Activated CD4-positive, alpha-beta T cell treated with anti-CD3 and anti-CD28 coated beads for 48 hours (primary cell): ENCODE measurements around the gene TEX29.

Experiments used
- DNase-seq: peaks from one replicate; pipeline ENCODE4 v3.0.0-alpha.2; 2020

Gene TEX29

DNA sequence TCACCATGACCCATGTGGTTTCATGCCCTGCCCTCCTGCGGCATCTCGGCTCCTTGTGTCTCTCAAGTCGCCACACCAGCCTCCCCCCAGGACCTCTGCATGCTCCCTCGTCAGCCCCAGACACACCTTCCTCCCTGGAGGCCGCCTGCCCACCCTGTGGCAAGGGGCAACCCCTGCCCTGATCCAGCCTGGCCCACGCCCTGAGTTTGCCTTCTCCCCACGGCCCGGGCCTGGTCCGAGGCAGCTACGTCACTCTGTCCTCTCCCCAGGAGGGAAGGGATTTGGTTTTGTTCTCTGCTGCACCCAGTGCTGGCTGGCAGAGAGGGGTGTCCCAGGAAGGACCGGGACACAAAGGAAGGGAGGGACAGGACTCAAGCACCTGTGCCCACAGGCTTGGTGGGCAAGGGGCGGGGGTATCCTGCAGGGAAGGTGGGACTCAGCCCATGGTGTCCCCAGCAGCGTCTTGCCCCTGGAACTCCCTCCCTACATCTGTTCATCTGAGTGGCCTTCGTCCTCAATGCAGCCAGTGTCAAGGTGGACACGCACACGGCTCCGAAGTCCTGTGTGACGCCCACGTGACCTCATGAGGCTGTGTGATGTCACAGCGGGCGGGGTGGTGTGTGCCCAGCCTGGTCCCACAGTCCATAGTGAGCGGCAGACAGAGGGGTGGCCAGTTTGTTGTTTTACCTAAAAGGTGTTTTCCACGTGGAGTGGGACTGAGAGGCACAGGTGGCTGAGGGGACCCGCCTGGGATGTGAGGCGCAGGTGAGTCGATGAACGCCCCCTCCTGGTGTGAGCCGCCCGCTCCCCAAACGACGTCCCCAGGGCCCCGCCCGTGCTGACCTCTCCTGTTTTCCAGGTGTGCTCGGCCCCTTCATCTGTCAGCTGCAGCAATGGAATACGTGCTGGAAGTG, at the start of gene TEX29:
TEX29 (plus strand) TSS at position 645 of the 914 bp plus-strand sequence; CDS start at position 894, 249 bp downstream.
- DNase-seq = no peak

DNA sequence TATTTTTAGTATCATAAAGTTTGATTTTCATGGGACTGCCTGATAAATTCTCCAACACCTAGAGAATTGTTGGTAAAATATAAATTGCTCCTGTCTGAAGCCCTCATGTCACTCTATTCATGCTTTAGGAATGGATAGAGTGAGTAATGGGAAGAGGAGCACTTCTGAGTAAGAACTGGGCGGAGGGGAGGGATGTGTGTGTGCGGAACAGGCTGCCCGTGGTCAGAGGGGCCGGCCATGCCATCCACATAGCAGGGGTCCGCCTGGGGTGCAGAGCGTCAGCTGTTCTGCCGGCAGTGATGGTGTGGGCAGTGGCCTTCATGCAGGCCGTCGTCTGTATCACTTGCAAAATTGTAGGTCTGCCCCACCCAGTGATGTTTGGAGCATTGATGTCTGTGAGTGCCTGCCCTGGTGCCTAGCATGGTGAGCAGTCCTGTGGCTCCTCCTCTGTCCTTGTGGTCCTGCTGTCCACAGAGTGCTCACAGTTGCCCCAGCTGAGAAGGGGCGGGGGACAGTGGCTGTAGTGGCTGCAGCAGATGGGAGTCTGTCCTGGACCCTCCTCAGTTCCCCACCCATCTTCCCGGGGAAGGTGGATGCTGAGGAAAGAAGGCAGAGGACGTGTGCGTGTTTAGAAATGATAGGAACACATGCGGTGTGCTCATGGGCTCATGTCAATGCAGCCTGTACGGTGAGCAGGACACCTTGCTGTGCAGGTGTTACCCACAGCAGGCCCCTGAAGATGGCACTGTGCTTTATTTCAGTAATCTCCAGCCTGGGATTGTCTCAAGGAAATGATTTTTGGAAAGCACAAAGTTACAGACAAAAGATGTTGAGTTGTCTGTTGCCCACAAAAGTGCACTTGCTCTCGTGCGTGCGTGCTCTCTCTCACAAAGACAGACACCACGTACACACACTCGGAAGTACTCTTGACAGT, 49.4 kb upstream of the TEX29 start:
- no peak for DNase-seq

DNA sequence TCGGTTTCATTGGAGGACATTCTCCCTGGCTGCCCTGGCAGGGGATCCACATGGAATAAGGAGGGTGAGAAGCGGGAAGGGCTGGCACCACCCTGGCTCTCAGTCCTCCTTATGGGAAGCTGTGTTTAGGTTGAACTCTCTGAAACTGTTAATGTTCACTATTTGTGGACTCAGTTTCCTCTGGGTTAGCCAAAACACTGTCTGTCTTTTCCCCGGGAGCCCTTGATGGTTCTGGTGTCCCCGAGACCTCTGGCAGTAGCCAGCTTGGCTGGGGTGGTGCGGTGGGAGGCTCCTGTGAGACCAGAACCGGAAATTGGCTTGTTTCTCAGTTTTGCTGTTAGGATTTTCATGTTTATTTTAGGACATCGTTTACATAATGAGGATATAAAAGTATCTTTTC, 48.3 kb upstream of the TEX29 start:
- DNase-seq = no peak

DNA sequence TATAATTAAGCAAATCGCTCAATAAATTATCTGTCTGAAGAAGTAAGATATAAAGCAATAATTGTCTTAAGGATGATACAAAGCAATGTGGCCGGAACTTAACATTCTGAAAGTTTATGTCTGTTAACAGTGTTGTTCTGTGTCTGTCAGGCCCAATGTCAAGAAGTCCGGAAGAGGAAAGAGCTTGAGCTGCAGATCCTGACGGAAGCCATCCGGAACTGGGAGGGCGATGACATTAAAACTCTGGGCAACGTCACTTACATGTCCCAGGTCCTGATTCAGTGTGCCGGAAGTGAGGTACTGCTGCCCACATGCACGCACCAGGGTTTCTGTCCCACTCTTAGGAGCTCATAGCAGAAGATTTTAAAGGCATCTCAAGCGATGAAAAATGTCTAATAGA, 45.1 kb upstream of the TEX29 start:
- DNase-seq = no peak

DNA sequence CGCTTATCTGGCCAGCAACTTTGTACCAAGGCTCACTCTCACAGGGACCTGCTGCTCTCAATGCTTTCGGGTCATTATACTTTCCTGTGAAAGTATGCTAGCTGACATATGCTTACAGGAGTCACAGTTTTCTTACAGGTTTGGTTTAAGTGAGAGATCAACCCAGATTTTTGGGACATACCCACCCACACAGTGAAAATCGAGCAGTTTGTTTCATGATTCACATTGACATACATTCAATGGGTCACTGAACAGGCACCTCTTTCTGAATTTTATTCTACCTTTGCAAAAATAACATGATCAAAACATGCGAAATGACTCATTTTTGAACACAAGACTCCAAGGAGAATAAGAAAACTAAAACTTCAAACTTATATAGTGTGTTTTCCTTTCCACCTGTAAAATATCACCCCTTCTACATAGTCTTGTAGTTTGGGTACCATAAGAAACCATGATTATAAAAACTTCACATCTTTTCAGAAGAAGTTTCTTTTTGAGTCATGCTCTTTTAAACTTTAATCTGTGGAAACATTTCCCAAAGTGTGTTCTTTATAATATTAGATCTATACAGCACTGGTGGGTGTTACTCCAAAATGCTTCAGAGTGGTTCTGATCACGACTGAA, 44.3 kb upstream of the TEX29 start:
- DNase-seq = no peak

DNA sequence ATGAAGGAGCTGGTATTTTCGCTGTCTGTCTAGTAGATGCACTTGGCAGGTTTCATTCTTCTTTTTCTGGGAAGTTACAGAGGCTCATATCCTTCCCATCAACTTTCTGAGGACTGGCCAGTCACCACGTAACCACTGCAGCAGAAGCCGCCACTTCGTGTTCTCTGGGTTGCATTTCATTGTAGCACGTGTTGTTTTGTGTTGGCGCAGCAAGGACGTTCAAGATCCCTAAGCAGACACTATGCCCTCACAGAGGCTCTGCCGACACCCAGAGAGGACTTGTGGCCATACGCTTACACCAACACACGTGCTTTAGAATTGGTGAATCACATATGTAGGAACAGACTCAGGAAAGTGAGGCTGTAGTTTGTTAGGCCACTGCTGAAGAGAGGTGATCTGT, 42.2 kb upstream of the TEX29 start:
- no peak for DNase-seq

DNA sequence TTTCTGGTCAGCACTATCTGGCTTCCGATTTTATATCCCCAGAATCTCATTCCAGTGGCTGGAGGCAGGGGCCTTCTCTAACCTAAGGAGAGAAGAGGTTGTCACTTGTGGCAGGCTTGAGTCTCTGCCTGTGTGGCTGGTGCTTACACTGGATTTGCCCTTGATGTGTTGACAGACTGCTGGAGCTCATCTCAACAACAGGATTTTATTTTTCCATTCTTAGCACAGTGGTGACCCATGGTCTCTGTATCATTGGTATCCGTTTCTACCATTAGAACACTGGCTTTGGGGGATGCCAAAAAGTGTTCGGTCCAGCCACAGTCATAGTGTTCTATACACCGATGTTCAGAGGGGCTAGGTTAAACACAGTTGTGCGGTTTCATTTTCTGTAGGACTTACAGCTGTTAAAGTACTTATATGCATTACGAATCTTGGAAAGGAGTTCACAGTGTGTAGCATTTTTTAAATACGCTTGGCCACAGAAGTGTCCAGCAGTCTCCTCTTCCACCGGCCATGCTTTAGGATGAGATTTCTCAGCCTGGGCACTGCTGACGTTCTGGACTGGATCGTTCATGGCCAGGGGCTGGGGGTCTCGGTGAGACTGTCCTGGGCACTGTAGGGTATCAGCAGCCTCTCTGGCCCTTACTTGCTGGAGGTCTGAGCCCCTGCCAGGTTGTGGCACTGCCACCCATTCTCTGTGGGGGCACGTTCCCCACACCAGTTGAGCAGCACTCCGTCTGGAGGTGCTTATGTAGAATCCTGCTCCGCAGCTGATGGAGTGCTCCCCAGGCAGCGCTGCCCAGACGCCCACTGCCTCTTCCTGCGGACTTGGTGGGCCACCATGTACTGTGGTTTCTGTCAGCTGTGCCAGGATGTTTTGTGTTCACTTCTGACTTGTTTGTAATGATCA, 41.4 kb upstream of the TEX29 start:
- no peak for DNase-seq

DNA sequence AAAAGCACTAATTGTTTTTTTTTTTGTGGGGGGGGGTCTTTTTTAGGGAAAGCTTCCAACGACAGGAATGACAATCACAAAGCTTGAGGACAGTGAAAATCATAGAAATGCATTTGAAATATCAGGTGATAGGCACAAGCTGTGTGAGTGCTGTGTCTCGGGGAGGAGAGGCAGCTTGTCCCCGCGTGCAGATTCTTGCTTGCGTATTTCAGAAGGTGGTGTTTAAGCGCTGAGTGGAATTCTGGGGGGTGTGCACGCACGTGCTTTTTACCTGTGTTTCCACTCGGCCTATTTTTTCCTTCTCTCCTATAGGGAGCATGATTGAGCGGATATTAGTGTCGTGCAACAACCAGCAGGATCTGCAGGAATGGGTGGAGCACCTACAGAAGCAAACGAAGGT, 40.2 kb upstream of the TEX29 start:
- no peak for DNase-seq

DNA sequence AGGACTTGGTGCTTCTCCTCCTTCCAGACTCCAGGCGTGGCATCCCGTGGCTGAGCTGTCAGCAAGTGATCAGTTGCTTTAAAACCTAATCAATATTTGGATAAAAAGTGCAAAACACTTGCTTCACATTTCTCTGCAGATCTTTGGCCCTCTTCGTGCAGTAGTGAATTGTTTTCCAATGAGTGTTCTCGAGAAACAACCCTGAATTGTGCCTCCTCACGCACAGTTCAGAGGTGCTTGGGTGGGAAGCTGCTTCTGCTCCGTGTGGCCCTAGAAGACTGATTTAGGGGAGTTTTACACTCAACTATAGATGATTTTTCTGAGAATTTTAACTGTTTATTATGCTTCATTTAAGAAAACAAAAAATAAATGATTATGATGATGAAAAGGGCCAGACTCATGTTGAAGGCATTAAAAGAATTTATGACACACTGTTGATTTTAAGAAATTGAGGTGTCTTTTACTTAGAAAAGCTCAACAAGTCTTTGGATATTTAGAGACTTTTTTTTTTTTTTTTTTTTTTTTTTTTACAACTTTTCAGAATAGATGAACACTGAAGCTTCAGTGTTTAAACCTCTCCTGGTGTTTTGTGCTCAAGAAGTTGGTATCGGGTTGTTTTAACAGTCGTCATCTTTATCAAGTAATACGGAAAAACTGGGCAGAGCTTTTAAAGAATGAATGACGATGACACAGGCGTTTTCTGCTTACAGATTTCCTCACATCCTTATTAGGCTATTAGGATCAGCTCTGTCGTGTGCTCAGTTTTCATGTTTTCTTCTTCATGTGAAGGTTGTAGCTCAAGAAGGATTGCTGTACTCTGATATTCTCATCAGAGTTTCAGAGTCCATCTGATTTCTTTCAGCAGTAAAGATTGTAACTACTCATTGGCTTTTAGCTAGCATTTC, 39.5 kb upstream of the TEX29 start:
- no peak for DNase-seq

DNA sequence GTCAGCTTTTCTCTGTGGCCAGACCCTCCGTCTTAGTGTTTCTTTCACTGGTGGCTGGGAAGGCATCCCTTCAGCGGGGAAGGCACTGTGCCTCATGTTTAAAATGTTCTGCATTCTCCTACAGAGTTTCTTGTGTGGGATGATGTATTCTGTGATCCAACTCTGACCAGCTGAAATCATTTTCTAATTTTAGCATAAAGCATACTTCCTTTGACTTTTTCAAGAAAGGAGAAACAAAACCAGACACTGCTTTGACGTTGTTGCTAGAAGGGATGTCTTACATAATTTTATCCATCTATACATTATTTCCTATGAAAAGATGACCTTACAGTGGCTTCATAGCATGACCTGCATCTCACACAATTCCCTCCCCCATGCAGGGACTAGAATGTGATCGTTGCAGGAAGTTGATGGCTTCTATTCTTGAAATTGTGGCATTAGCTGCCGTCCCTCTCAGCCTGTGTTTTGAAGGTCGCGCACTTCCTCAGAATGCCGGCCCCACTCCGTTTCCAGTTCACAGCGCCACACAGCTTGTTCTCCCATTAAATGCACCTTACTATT, 38.6 kb upstream of the TEX29 start:
- no peak for DNase-seq

DNA sequence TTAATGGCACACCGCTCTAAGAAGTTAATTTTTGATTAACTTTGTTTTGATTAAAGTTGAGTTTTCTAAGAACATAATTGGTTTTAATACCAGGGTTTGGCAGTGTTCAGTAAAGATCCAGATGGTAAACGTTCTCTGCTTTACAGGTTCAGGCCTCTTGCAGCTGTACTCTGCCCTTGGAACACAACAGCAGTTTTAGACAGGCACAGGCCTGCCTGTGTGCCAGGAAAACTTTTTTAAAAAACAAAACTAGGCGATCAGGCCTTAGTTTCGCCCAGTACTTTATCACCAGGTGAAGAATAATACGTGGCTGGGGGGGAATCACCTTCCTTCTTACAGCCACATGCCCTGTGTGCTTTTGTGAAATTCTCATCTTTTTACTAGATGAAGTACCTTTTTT, 38.0 kb upstream of the TEX29 start:
- no peak for DNase-seq

DNA sequence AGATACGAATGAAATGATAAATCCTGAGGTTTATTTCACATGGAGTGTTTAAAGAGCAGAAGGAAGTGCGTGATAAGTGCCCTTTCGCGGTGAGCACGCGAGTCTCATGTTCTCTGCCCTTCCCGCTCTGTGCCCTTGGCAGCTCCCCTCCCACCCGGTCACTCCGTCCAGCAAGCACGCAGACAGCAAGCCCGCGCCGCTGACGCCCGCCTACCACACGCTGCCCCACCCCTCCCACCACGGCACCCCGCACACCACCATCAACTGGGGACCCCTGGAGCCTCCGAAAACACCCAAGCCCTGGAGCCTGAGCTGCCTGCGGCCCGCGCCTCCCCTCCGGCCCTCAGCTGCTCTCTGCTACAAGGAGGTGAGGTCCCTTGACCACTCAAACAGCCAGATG, 37.4 kb upstream of the TEX29 start:
- no peak for DNase-seq

DNA sequence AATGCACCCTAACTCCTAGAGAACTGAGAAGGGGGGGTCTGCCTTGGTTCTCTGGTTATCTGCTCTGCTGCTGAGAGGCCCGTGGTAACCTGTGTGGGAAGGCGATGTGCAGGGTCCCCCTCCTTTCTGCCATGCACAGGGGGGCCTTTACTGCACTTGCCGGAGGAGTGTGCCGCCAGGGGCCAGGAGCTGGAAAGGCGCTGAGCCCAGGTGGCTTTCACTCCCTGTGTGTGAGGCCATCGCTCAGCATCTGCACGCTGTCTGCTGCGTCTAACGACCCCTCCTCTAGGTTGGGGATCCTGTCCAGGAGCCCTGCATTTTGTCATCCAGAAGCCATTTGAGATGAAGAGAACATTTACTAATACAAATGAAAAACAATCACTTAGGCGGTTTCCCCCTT, 37.0 kb upstream of the TEX29 start:
- DNase-seq = no peak

DNA sequence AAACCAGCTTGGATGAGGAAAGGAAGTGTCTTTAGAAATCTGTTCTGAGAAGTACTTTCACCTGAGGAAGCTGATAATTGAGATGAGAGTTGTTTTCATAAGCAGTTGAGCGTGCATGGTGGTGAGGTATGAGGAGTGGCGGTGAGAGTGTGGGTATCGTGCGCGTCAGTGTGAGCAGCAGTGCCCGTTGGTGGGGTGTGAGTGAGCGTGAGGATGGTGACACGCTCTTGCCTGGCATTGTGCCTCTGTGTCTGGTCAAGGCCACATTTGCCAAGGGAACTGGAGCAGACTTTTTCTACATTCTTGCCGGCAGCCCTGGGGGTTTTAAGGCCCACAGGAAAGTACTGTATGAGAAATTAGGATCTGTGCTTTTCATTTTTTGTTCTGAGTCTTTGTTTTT, 36.5 kb upstream of the TEX29 start:
- DNase-seq = no peak

DNA sequence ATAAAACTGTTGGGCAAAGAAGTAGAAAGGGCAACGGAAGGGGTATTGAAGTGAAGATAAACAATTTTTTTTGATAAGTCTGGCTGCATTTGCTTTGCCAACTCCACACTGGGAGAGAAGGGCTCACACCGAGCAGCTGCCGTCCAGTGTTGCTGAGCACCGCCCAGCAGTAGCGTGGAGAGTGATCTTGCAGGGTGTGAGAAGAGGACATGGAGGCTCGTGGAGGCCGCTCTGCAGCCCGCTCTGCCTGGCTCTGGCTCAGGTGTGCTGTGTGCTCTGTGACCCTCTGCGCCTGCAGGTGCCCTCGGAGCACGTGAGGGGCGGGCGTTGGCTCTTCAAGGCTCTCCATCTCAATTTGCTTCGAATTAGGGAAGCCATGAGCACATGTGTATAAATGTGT, 35.9 kb upstream of the TEX29 start:
- DNase-seq = no peak

DNA sequence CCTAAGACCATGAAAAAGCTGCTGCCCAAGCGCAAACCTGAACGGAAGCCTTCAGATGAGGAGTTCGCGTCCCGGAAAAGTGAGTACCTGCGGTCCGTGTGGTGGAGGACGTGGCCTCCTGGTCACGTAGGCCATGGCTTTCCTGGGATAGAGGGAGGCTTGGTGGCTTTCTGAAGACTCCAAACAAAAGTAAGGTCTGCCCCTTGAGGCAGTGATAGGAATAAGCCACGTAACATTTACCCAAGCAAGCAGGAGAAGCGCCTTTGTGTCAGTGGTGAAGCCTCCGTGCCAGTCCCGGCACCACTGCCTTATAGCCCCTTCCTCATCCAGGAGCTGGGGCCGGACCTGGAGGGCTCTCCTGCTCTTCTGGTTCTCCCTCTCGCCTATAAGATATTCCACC, 34.3 kb upstream of the TEX29 start:
- DNase-seq = no peak

DNA sequence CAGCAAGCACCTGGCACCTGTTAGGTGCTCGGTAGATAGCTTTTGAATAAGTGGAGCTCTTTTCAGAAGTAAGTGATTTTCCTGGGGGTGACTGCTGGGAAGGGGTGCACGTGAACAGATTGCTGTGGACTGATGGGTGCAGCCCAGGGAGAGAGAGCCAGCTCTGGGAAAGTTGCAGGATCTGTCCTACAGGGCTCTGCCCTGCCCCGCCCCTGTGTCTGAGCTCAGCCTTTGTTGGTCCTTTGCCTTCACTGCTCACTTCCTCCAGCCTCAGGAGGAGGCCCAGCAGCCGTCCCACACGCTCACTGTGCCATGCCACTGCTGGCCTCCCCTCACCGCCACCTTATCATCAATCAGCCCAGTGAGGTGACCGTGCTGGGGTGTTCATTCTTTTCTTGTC, 33.7 kb upstream of the TEX29 start:
- no peak for DNase-seq

DNA sequence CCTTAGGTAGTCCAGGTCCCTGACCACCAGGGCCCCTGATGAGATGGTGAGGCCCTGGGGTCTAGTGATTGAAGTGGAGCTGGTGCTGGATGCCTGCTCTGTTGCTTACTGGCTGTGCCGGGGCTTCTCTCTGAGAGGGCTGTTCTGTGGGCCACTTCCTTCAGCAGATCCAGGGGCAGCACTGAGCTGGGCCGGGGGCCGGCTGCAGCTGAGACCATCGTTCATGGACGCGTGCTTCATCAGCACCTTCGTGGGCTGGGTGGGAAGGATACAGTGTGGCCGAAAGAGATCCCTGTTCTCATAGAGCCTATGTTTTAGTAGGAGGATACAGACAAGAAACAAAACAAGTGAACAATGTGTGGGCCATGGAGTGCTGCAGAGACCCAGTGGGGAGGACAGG, 33.2 kb upstream of the TEX29 start:
- no peak for DNase-seq

DNA sequence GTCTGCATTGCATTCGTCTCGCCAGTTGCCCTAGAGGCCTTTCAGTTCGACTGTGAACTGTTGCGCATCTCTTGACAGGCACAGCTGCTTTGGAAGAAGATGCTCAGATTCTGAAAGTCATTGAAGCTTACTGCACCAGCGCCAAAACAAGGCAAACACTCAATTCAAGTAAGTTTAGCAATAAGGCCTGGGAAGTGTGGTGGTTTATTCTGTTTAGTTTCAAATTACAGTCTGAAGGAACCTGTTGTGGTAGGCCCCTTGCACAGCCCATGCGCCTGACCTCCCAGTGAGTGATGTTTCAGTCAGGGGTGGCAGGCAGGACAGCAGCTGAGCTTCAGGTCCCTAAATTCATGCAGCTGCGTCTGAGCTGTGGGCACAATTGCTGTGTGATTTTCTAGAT, 32.2 kb upstream of the TEX29 start:
- DNase-seq = no peak

DNA sequence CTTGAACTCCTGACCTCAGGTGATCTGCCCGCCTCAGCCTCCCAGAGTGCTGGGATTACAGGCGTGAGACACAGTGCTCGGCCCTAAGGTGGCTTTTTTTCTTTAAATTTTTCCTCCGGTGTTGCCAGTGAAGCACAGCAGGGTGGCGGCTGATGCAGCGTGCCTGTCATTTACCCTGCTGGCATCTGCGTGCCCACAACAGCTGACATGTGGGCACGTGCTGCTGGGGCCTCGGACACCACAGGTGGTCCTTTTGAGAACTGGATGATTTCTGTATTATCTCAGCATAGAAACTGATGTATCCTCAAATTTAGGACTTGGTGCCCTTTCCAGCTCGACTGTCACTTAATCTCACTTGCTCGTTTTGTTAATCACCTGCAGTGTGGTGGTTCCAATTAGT, 31.2 kb upstream of the TEX29 start:
- DNase-seq = no peak

DNA sequence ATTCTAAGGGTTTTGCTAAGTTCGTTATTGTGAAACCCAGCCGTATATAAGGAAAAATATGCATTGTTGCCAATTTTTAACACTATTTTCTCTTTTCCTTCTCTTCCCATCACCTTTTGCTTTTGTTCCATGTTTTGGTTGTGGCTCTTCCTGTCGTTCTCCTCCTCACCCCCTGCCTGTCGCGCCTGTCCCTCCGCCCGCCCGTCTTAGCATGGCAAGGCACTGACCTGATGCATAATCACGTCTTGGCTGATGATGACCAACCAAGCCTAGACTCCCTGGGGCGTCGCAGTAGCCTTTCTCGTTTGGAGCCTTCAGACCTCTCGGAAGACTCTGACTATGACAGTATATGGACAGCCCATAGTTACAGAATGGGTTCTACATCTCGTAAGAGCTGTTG, 28.5 kb upstream of the TEX29 start:
- DNase-seq = no peak
